ENCODE results near the gene SPOCK3. TPM values are rescaled to one million over a fixed set of nuclear protein-coding genes. Genes with fewer than 3 reads are reported as not detected.

Gene SPOCK3
- total RNA-seq, 4 donors from 2014 or later: 1.3 to 47.5 (median 18.4) TPM

DNA sequence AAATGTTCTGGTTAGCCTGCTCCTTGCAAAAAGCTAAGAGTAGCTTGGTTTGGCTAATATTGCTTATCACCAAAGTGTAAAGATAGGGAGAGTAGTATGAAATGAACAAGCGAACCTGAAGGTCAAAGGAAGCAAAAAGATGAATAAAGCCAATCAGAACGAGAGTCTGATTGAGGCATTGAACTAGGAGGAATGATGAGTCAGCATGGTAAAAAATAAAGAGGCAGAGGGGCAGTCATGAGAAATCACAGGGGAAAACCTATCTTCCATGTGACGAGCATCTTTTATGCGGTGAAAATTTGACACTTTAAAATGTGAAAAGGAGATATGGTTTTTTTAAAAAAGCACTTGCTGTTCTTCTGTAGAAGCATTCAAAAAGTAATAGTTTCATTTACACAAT is 533.7 kb downstream of the SPOCK3 start:
- no peak overlapping the region for H3K27ac ChIP-seq
- H3K36me3 ChIP-seq: peaks cover 0 to 4% of the 10 kb centered on the region in 2 donors
- no peak overlapping the region for H3K4me3 ChIP-seq
- TF ChIP-seq POLR2A (IDR thresholded peaks at IDR 0.05): no peak
- TF ChIP-seq, protein P1, sequence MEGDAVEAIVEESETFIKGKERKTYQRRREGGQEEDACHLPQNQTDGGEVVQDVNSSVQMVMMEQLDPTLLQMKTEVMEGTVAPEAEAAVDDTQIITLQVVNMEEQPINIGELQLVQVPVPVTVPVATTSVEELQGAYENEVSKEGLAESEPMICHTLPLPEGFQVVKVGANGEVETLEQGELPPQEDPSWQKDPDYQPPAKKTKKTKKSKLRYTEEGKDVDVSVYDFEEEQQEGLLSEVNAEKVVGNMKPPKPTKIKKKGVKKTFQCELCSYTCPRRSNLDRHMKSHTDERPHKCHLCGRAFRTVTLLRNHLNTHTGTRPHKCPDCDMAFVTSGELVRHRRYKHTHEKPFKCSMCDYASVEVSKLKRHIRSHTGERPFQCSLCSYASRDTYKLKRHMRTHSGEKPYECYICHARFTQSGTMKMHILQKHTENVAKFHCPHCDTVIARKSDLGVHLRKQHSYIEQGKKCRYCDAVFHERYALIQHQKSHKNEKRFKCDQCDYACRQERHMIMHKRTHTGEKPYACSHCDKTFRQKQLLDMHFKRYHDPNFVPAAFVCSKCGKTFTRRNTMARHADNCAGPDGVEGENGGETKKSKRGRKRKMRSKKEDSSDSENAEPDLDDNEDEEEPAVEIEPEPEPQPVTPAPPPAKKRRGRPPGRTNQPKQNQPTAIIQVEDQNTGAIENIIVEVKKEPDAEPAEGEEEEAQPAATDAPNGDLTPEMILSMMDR (IDR thresholded peaks at IDR 0.05): no peak
- DNase-seq: no peak
- intact Hi-C loops (cut with DNase I; ENCODE audit: low total_unique reads): no loop called here
- no peaks in the 10 kb centered on the region for H3K27me3 ChIP-seq
- H3K9me3 ChIP-seq: no peaks in the 10 kb centered on the region
- H3K4me1 ChIP-seq: no peaks in the 10 kb centered on the region

DNA sequence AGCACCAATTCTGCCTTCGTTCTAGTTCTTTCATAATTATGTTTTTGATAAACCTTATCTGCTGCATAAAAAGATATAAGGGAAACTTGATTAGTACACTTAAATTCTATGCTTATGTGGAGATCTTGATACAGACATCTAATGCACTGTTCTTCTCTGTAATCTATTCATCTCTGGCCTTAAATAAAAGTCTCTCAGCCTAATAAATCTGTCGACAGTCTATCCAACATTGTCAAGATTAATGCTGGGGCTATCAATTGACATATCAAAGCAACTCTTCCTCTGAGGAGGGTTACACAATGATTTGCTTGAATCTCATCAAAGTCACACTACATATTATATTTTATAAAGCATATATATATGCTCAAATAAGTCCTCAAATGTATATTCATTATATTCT is 545.5 kb downstream of the SPOCK3 start:
- Histone ChIP-seq H3K4me3 (no peak overlapping the region), H3K27me3 (no peaks in the 10 kb centered on the region), H3K9me3 (no peaks in the 10 kb centered on the region), H3K36me3 (no peaks in the 10 kb centered on the region), H3K4me1 (no peaks in the 10 kb centered on the region), H3K27ac (no peak overlapping the region)
- no peak for TF ChIP-seq POLR2A (IDR thresholded peaks at IDR 0.05)
- TF ChIP-seq, protein P1 (IDR thresholded peaks at IDR 0.05): no peak
- intact Hi-C loops (cut with DNase I; ENCODE audit: low total_unique reads): no loop called here
- DNase-seq: no peak

DNA sequence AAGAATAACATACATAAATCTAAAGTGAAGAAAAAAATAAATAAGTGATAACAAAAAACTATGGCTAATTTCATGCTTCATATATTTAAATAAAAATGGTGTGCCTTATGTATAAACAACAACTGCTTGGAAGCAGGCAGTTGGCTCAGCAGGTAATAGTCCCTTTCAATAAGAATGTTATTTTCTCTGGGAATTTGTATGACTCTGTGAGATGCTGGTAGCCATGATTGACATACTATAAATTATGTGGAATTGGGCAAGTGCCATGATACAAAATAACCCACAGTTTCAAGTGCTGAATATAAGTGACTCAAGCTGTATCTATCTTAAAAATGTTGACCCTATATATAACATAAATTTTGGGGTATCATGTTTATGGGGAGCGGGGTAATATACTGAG is 546.5 kb downstream of the SPOCK3 start:
- DNase-seq: no peak
- Histone ChIP-seq H3K4me3 (no peak overlapping the region), H3K36me3 (no peaks in the 10 kb centered on the region), H3K27ac (no peak overlapping the region), H3K27me3 (no peaks in the 10 kb centered on the region), H3K9me3 (no peaks in the 10 kb centered on the region), H3K4me1 (no peaks in the 10 kb centered on the region)
- intact Hi-C loops (cut with DNase I; ENCODE audit: low total_unique reads): no loop called here
- no peak for TF ChIP-seq POLR2A (IDR thresholded peaks at IDR 0.05)
- TF ChIP-seq, protein P1 (IDR thresholded peaks at IDR 0.05): no peak

Small RNA genes lying within 50 kb of the gene (small RNA-seq; reads per million reads assigned to genes)
- gene RNA5SP171: not detected
